Upper lobe of right lung (tissue), 1 donor: Measurements from ENCODE around the gene NEDD4L. TPM values are rescaled to one million over a fixed set of nuclear protein-coding genes. Genes with fewer than 3 reads are reported as not detected.

Experiments used
- ATAC-seq: fragments of 200-7000 bp; cut with Tn5 transposase; one replicate; pipeline ENCODE4 v1.9.1; 2020; ENCODE audit warnings: mild to moderate bottlenecking, moderate library complexity
- DNase-seq: peaks from one replicate; pipeline ENCODE4 v3.0.0-alpha.2; 2020
- H3K27ac ChIP-seq: fragments of 200-600 bp; one replicate; pipeline ENCODE4 v1.8.0; 2022
- H3K27me3 ChIP-seq: fragments of 200-600 bp; one replicate; pipeline ENCODE4 v1.8.0; 2022; ENCODE audit warnings: mild to moderate bottlenecking
- H3K36me3 ChIP-seq: fragments of 200-600 bp; one replicate; pipeline ENCODE4 v1.8.0; 2022
- H3K4me1 ChIP-seq: fragments of 200-600 bp; one replicate; pipeline ENCODE4 v1.8.0; 2022
- H3K4me3 ChIP-seq: fragments of 200-600 bp; one replicate; pipeline ENCODE4 v1.8.0; 2022; ENCODE audit warnings: mild to moderate bottlenecking
- H3K9me3 ChIP-seq: fragments of 200-600 bp; one replicate; pipeline ENCODE4 v1.8.0; 2022
- intact Hi-C: fragments of 100-400 bp; cut with DNase I; formaldehyde crosslinking; loops from one replicate; pipeline ENCODE4 v1.11.0; 2022
- total RNA-seq: library from RNA; stranded (reverse); fragmentation: NEBNext Ultra II Directional; extraction: Animal tissue kit (Norgen Biotek cat#: 25700); gene quantifications from one replicate; pipeline ENCODE4 v1.2.1, GENCODE V29; 2021
- TF ChIP-seq, protein P1 (sequence below): fragments of 200-600 bp; IDR thresholded peaks from one replicate; pipeline ENCODE4 v1.8.0; 2022; ENCODE audit warnings: antibody characterized with exemption
- donor health status: DM: no; HTN: yes; CAD: no; lungs with severe emphysema.

Gene NEDD4L
- total RNA-seq, 1 donor from 2014 or later: 192 TPM

GRCh38 chr18:58412844-58413666 is 369.0 kb downstream of the NEDD4L start:
- ATAC-seq (no peak), DNase-seq (no peak)
- intact Hi-C loops: no loop called here
- no peak overlapping the region for H3K27ac ChIP-seq
- H3K9me3 ChIP-seq: no peaks in the 10 kb centered on the region
- H3K36me3 ChIP-seq: no peaks in the 10 kb centered on the region
- H3K4me1 ChIP-seq: no peaks in the 10 kb centered on the region
- TF ChIP-seq, protein P1, sequence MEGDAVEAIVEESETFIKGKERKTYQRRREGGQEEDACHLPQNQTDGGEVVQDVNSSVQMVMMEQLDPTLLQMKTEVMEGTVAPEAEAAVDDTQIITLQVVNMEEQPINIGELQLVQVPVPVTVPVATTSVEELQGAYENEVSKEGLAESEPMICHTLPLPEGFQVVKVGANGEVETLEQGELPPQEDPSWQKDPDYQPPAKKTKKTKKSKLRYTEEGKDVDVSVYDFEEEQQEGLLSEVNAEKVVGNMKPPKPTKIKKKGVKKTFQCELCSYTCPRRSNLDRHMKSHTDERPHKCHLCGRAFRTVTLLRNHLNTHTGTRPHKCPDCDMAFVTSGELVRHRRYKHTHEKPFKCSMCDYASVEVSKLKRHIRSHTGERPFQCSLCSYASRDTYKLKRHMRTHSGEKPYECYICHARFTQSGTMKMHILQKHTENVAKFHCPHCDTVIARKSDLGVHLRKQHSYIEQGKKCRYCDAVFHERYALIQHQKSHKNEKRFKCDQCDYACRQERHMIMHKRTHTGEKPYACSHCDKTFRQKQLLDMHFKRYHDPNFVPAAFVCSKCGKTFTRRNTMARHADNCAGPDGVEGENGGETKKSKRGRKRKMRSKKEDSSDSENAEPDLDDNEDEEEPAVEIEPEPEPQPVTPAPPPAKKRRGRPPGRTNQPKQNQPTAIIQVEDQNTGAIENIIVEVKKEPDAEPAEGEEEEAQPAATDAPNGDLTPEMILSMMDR: no peak
- H3K4me3 ChIP-seq: no peak overlapping the region
- no peaks in the 10 kb centered on the region for H3K27me3 ChIP-seq

GRCh38 chr18:58413667-58414628 is 369.9 kb downstream of the NEDD4L start:
- no peak overlapping the region for H3K4me3 ChIP-seq
- no peaks in the 10 kb centered on the region for H3K4me1 ChIP-seq
- TF ChIP-seq, protein P1: no peak
- DNase-seq (no peak), ATAC-seq (no peak)
- no peaks in the 10 kb centered on the region for H3K9me3 ChIP-seq
- no peaks in the 10 kb centered on the region for H3K27me3 ChIP-seq
- H3K27ac ChIP-seq: no peak overlapping the region
- intact Hi-C loops: no loop called here
- no peaks in the 10 kb centered on the region for H3K36me3 ChIP-seq

GRCh38 chr18:58416014-58416703 is 372.1 kb downstream of the NEDD4L start:
- intact Hi-C loops: no loop called here
- Histone ChIP-seq H3K27me3 (no peaks in the 10 kb centered on the region), H3K4me3 (no peak overlapping the region), H3K27ac (no peak overlapping the region), H3K36me3 (no peaks in the 10 kb centered on the region), H3K4me1 (no peaks in the 10 kb centered on the region), H3K9me3 (no peaks in the 10 kb centered on the region)
- ATAC-seq: no peak
- TF ChIP-seq, protein P1: no peak
- DNase-seq: no peak

DNA sequence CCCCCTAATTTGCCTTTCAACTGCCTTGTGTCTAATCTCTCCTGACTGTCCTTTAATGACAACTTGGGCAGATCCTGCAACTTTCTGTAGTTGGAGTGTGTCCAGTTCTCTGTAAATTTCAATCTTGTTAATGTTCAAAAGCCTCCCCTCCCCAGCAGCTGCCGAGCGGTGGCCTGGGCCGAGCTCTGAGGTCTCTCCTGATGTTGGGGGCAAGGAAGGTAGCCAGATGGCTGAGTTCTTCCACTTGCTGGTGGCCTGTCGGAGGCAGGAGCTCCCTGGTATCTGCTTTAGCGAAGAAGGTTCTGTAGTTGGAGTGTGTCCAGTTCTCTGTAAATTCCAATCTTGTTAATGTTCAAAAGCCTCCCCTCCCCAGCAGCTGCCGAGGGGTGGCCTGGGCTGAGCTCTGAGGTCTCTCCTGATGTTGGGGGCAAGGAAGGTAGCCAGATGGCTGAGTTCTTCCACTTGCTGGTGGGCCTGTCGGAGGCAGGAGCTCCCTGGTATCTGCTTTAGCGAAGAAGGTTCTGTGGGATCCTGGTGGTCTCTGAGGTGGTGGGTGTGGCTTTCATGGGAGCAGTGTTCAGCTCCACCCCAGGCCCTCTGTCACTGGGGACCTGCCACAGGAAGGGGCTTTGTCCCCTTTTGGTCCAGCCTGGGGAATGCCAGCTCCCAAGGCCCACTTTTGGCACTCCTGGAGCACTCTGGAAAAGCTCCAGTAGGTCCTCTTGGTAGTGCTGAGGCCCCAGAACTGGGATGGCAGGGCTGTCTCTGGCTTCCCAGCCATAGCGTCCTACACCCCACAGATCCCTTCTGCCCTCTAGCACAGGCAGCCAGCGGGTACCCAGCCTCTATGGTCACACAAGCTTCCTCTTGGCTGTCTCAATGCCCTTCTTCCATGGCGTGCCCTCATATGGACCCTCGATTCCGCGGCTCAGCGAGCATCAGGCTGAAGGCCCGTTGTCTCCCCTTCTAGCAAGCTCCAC is 373.0 kb downstream of the NEDD4L start:
- Histone ChIP-seq H3K27me3 (no peaks in the 10 kb centered on the region), H3K4me1 (no peaks in the 10 kb centered on the region), H3K4me3 (no peak overlapping the region), H3K36me3 (no peaks in the 10 kb centered on the region), H3K27ac (no peak overlapping the region), H3K9me3 (no peaks in the 10 kb centered on the region)
- no peak for ATAC-seq
- DNase-seq: no peak
- TF ChIP-seq, protein P1: no peak
- intact Hi-C loops: no loop called here

DNA sequence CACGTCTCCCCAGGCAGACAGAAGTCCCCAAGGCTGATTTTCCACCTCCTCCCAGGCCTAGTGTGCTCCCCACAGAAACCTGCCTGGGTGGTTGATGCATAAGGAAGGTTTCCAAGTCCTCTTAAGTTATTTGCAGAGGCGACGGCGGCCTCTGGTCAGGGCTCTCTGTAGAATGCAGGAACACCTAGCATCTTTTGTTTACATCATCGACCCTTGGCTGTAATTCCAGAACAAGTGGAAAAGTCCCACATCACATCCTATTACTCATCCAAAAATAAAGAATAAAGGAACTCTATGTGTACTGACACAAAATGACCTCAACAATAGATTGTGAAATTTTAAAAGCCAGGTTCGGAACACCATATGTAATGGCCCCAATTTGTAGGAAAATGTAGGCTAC is 373.7 kb downstream of the NEDD4L start:
- DNase-seq (no peak), ATAC-seq (no peak)
- H3K4me3 ChIP-seq: no peak overlapping the region
- H3K27me3 ChIP-seq: no peaks in the 10 kb centered on the region
- H3K27ac ChIP-seq: no peak overlapping the region
- H3K4me1 ChIP-seq: no peaks in the 10 kb centered on the region
- TF ChIP-seq, protein P1: no peak
- no peaks in the 10 kb centered on the region for H3K36me3 ChIP-seq
- no peaks in the 10 kb centered on the region for H3K9me3 ChIP-seq
- intact Hi-C loops: no loop called here
